ENCODE data around the gene KRT1. TPM values are rescaled to one million over a fixed set of nuclear protein-coding genes. Genes with fewer than 3 reads are reported as not detected.
"Not testable (repeated sequence)": the region's sequence is repeated elsewhere in the genome, so short reads cannot be mapped to it uniquely, and the experiment has no call there.

KRT1 gene
- total and polyA plus RNA-seq, 2 donors (not counting 1 experiment from before 2014, with no cell fraction given), result not detected

DNA sequence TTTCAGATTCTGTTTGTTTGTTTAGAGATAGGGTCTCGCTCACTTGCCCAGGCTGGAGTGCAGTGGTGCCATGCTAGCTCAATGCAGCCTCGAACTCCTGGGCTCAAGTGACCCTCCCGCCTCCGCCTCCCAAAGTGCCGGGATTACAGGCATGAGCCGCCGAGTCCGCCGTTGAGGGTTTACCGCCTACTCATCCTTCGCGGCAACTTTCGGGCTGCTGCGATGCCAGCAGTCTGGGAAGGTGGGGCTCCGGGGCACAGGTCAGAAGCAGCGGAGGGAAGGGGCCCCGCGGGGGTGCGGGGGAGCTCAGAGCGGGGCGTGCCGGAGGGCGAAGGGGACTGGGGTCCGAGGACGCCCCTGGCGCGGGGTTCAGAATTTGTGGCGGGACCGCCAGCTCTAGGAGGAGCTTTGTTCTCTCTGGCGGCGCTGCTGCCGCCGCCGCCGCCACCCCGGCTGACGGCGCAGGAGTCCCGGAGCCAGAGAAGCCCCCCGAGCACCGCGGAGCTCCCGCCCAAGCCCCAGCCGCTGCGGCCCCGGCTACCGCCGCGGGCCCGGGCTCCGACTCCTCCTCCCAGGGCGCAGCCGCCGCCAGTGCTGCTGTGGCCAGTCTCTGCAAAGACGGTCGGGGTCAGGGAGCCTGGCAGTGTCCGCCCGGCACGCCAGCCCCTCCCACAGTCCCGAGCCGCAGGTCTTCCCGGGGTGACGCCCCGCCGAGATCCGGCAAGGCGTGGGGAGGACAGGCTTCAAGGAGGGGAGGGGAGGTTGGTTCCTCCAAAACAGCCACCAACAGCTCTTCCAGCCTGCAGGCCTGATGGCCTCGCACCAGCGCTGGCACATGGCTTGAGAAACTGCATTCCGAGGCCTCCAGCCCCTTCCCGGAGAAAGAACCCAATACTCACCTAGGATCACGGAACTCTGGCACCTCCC, 34.0 kb upstream of the KRT1 start:
- no peaks in the 10 kb centered on the region for H4K20me1 ChIP-seq (ENCODE audit: control insufficient read depth, extremely low read depth, insufficient read depth, low read length)

DNA sequence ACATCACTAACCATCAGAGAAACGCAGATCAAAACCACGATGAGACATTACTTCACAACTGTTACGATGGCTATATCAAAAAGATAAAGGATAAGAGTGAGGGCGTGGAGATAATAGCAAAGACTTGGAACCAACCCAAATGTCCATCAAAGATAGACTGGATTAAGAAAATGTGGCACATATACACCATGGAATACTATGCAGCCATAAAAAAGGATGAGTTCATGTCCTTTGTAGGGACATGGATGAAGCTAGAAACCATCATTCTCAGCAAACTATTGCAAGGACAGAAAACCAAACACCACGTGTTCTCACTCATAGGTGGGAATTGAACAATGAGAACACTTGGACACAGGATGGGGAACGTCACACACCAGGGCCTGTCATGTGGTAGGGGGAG, 31.9 kb upstream of the KRT1 start:
- not testable (repeated sequence) for H3K4me3 ChIP-seq (replicated peaks in 1 of 4; ENCODE audit: control extremely low read depth in 1 of 4, insufficient read depth in 1 of 4, low read depth in 3 of 4, low read length in 4 of 4); H3K9ac ChIP-seq (ENCODE audit: insufficient read depth, low read length); H3K4me1 ChIP-seq (ENCODE audit: control insufficient read depth, extremely low read depth, insufficient read depth, low read length); H3K36me3 ChIP-seq (ENCODE audit: control insufficient read depth, insufficient read depth, low read length); H3K9me3 ChIP-seq (ENCODE audit: control insufficient read depth, insufficient read depth, low read depth, low read length); H3K79me2 ChIP-seq (ENCODE audit: control insufficient read depth, insufficient read depth, low read length); H3K27ac ChIP-seq (ENCODE audit: insufficient read depth, low read length); H2AFZ ChIP-seq (ENCODE audit: low read length); DNase-seq (ENCODE audit: low read depth in 2 of 2); H3K4me2 ChIP-seq (ENCODE audit: extremely low read depth, insufficient read depth, low read length); H4K20me1 ChIP-seq (ENCODE audit: control insufficient read depth, extremely low read depth, insufficient read depth, low read length)
- H3K27me3 ChIP-seq (ENCODE audit: control insufficient read depth, insufficient read depth, low read length), result peaks cover 32% of the 10 kb centered on the region

More for the DNA sequence above, 34.0 kb upstream of the KRT1 start:
- no peak overlapping the region for H3K27ac ChIP-seq (ENCODE audit: insufficient read depth, low read length)
- H3K79me2 ChIP-seq (ENCODE audit: control insufficient read depth, insufficient read depth, low read length), result no peaks in the 10 kb centered on the region
- no peaks in the 10 kb centered on the region for H3K36me3 ChIP-seq (ENCODE audit: control insufficient read depth, insufficient read depth, low read length)
- H2AFZ ChIP-seq (ENCODE audit: low read length), result no peak overlapping the region
- no peak for DNase-seq (ENCODE audit: low read depth in 2 of 2)
- no peaks in the 10 kb centered on the region for H3K4me1 ChIP-seq (ENCODE audit: control insufficient read depth, extremely low read depth, insufficient read depth, low read length)
- peaks cover 32% of the 10 kb centered on the region for H3K27me3 ChIP-seq (ENCODE audit: control insufficient read depth, insufficient read depth, low read length)
- no peak overlapping the region for H3K9ac ChIP-seq (ENCODE audit: insufficient read depth, low read length)
- peak; percentile 69 for TF ChIP-seq EZH2 (IDR thresholded peaks at IDR 0.05; ENCODE audit: low read length, missing control alignments)
- TF ChIP-seq, protein P1, sequence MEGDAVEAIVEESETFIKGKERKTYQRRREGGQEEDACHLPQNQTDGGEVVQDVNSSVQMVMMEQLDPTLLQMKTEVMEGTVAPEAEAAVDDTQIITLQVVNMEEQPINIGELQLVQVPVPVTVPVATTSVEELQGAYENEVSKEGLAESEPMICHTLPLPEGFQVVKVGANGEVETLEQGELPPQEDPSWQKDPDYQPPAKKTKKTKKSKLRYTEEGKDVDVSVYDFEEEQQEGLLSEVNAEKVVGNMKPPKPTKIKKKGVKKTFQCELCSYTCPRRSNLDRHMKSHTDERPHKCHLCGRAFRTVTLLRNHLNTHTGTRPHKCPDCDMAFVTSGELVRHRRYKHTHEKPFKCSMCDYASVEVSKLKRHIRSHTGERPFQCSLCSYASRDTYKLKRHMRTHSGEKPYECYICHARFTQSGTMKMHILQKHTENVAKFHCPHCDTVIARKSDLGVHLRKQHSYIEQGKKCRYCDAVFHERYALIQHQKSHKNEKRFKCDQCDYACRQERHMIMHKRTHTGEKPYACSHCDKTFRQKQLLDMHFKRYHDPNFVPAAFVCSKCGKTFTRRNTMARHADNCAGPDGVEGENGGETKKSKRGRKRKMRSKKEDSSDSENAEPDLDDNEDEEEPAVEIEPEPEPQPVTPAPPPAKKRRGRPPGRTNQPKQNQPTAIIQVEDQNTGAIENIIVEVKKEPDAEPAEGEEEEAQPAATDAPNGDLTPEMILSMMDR (conservative IDR thresholded peaks at IDR 0.05 in 1 of 2, IDR thresholded peaks at IDR 0.05 in 1 of 2; ENCODE audit: low read depth in 1 of 2, low read length in 2 of 2), result no peak
- H3K4me3 ChIP-seq (replicated peaks in 1 of 4; ENCODE audit: control extremely low read depth in 1 of 4, insufficient read depth in 1 of 4, low read depth in 3 of 4, low read length in 4 of 4), result no peak overlapping the region
- no peak overlapping the region for H3K4me2 ChIP-seq (ENCODE audit: extremely low read depth, insufficient read depth, low read length)
- H3K9me3 ChIP-seq (ENCODE audit: control insufficient read depth, insufficient read depth, low read depth, low read length), result no peaks in the 10 kb centered on the region

DNA sequence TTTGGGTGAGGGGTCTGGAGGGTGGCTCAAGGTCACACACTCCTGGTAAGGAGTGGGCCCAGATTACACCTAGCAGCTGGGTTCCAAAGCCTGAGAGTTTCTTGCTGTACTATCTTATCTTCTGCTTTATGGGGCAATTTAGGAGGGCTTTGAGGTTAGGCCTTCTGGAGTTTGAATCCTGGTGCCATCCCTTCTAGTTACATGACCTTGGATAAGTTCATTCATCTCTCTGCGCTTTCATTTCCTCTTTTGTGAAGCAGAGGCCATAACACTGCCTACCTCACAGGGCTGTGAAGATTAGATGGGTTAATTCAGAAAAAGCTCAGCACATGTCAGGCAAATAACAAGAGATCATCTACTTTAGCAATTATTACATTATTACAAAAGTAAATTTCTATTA, 30.5 kb upstream of the KRT1 start:
- Histone ChIP-seq H3K4me1 (ENCODE audit: control insufficient read depth, extremely low read depth, insufficient read depth, low read length) (no peaks in the 10 kb centered on the region), H3K36me3 (ENCODE audit: control insufficient read depth, insufficient read depth, low read length) (no peaks in the 10 kb centered on the region), H4K20me1 (ENCODE audit: control insufficient read depth, extremely low read depth, insufficient read depth, low read length) (no peaks in the 10 kb centered on the region), H3K27ac (ENCODE audit: insufficient read depth, low read length) (no peak overlapping the region), H3K9me3 (ENCODE audit: control insufficient read depth, insufficient read depth, low read depth, low read length) (no peaks in the 10 kb centered on the region), H3K79me2 (ENCODE audit: control insufficient read depth, insufficient read depth, low read length) (no peaks in the 10 kb centered on the region), H3K4me2 (ENCODE audit: extremely low read depth, insufficient read depth, low read length) (no peak overlapping the region), H3K9ac (ENCODE audit: insufficient read depth, low read length) (no peak overlapping the region), H2AFZ (ENCODE audit: low read length) (no peak overlapping the region), H3K27me3 (ENCODE audit: control insufficient read depth, insufficient read depth, low read length) (peaks cover 28% of the 10 kb centered on the region), H3K4me3 (replicated peaks in 1 of 4; ENCODE audit: control extremely low read depth in 1 of 4, insufficient read depth in 1 of 4, low read depth in 3 of 4, low read length in 4 of 4) (no peak overlapping the region)
- no peak for DNase-seq (ENCODE audit: low read depth in 2 of 2)
- TF ChIP-seq, protein P1 (conservative IDR thresholded peaks at IDR 0.05 in 1 of 2, IDR thresholded peaks at IDR 0.05 in 1 of 2; ENCODE audit: low read depth in 1 of 2, low read length in 2 of 2), result no peak
- TF ChIP-seq EZH2 (IDR thresholded peaks at IDR 0.05; ENCODE audit: low read length, missing control alignments), result no peak

Measured in fibroblast of lung (primary cell).